ENCODE data around the gene E2F4.

DNA sequence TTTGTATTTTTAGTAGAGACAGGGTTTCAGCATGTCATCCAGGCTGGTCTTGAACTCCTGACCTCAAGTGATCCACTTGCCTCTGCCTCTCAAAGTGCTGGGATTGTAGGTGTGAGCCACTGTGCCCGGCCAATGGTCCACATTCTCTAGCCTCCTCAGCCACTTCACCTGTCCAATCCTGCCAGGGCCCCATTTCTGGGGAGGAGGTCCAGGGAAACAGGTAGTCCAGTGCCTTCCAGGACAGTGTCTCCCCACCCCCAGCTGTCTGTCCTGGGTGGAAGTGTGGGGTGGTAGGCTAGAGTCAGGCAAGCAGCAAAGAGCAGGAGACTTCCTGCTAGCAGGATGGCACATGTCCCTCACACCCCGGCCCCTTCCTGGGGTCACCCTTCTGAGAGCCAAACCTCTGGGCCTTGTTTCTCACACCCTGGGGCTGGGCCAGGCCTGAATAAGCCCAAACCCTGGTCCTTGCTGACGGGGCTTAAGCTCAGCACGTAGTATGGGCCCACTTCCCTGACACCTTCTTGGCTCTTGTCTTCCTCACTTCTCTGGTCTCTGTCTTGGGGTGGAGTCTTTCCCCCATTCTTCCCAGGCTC lies 50.3 kb downstream of the E2F4 start:
- no peak for TF ChIP-seq POLR2A (IDR thresholded peaks at IDR 0.05; ENCODE audit: low read depth, low read length)
- no peak for TF ChIP-seq POLR2AphosphoS5 (IDR thresholded peaks at IDR 0.05; ENCODE audit: low read depth, low read length)
- no peak for TF ChIP-seq TAF1 (IDR thresholded peaks at IDR 0.05; ENCODE audit: low read depth, low read length)
- TF ChIP-seq SPI1 (IDR thresholded peaks at IDR 0.05; ENCODE audit: low read depth, low read length), result no peak
